Measurements from ENCODE around the gene WRNIP1. TPM values are rescaled to one million over a fixed set of nuclear protein-coding genes. Genes with fewer than 3 reads are reported as not detected.

Gene WRNIP1
- total RNA-seq, 4 donors from 2014 or later: 62.6 to 89.4 (median 76.2) TPM

GRCh38 chr6:2731281-2731909, 33.8 kb upstream of the WRNIP1 start:
- TF ChIP-seq EP300 (IDR thresholded peaks at IDR 0.05): no peak
- TF ChIP-seq, protein P1, sequence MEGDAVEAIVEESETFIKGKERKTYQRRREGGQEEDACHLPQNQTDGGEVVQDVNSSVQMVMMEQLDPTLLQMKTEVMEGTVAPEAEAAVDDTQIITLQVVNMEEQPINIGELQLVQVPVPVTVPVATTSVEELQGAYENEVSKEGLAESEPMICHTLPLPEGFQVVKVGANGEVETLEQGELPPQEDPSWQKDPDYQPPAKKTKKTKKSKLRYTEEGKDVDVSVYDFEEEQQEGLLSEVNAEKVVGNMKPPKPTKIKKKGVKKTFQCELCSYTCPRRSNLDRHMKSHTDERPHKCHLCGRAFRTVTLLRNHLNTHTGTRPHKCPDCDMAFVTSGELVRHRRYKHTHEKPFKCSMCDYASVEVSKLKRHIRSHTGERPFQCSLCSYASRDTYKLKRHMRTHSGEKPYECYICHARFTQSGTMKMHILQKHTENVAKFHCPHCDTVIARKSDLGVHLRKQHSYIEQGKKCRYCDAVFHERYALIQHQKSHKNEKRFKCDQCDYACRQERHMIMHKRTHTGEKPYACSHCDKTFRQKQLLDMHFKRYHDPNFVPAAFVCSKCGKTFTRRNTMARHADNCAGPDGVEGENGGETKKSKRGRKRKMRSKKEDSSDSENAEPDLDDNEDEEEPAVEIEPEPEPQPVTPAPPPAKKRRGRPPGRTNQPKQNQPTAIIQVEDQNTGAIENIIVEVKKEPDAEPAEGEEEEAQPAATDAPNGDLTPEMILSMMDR (IDR thresholded peaks at IDR 0.05): no peak
- TF ChIP-seq POLR2A (IDR thresholded peaks at IDR 0.05): no peak
- no peaks in the 10 kb centered on the region for H3K36me3 ChIP-seq
- H3K27me3 ChIP-seq: no peaks in the 10 kb centered on the region
- DNase-seq (ENCODE audit: low spot score in 2 of 2): no peak
- no peak overlapping the region for H3K4me3 ChIP-seq
- H3K9me3 ChIP-seq: no peaks in the 10 kb centered on the region
- H3K4me1 ChIP-seq: peaks cover 0 to 45% (median 16%) of the 10 kb centered on the region in 4 donors
- WGBS, 2 donors: 75 to 79% methylated on average over 5 of the region's 5 CpGs
- no peak overlapping the region for H3K27ac ChIP-seq

DNA sequence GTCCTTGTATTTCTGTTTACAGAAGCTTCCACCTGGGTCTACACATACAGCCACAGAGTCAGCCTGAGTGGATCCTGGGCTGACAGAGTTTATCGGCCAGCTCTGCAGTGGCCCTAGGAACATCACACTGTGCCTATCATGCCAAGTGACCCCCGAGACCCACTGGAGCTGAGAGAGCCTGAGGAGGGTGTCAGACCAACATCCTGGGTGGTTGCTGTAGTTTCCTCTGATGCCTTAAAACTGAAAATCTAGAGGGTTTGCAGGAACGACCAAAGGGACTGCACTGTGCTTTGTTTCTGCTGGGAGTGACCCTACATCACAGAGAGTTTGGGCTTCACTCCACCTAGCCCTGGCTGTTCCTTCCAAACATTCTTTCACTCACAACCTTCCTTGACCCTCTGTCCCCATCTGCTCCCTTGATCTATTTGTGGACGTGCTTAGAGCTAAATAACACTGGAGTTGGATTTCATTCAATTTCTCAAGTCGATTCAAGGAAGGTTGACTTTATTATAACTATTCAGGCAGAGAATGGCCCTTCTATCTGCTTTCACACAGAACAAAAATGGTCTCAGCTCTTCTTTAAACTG, 32.6 kb upstream of the WRNIP1 start:
- peak in 1 of 2 donors; percentile 20 for DNase-seq (ENCODE audit: low spot score in 2 of 2)
- Histone ChIP-seq H3K4me3 (no peak overlapping the region), H3K4me1 (peaks cover 0 to 45% (median 16%) of the 10 kb centered on the region in 4 donors), H3K27ac (peak overlapping the region in 2 of 4 donors; percentile 68 to 71), H3K9me3 (no peaks in the 10 kb centered on the region), H3K27me3 (no peaks in the 10 kb centered on the region), H3K36me3 (no peaks in the 10 kb centered on the region)
- TF ChIP-seq, protein P1 (IDR thresholded peaks at IDR 0.05): no peak
- TF ChIP-seq POLR2A (IDR thresholded peaks at IDR 0.05) (no peak), EP300 (IDR thresholded peaks at IDR 0.05) (peak in 1 of 2 donors; percentile 41)
- 37% methylated on average over 5 of the region's 5 CpGs for WGBS, 2 donors

- Histone ChIP-seq H3K27me3 (no peaks in the 10 kb centered on the region), H3K36me3 (no peaks in the 10 kb centered on the region), H3K4me3 (no peak overlapping the region), H3K4me1 (peaks cover 0 to 50% (median 16%) of the 10 kb centered on the region in 4 donors), H3K9me3 (no peaks in the 10 kb centered on the region), H3K27ac (peak overlapping the region in 2 of 4 donors; percentile 68 to 71)
- TF ChIP-seq, protein P1 (IDR thresholded peaks at IDR 0.05): no peak
- TF ChIP-seq POLR2A (IDR thresholded peaks at IDR 0.05) (no peak), EP300 (IDR thresholded peaks at IDR 0.05) (peak in 1 of 2 donors; percentile 47)
- DNase-seq (ENCODE audit: low spot score in 2 of 2): peak in 1 of 2 donors; percentile 47
- WGBS, 2 donors: 82% methylated on average over 5 of the region's 5 CpGs
These were observed 31.9 kb upstream of the WRNIP1 start for GRCh38 chr6:2733324-2733723.

- Histone ChIP-seq H3K27ac (peak overlapping the region in 2 of 4 donors; percentile 68 to 71), H3K9me3 (no peaks in the 10 kb centered on the region), H3K36me3 (no peaks in the 10 kb centered on the region), H3K4me1 (peaks cover 0 to 50% (median 16%) of the 10 kb centered on the region in 4 donors), H3K27me3 (no peaks in the 10 kb centered on the region), H3K4me3 (no peak overlapping the region)
- TF ChIP-seq POLR2A (IDR thresholded peaks at IDR 0.05) (no peak), EP300 (IDR thresholded peaks at IDR 0.05) (no peak)
- TF ChIP-seq, protein P1 (IDR thresholded peaks at IDR 0.05): no peak
- 92 to 93% methylated on average over 22 of the region's 22 CpGs for WGBS, 2 donors
- no peak for DNase-seq (ENCODE audit: low spot score in 2 of 2)
These were observed 31.3 kb upstream of the WRNIP1 start for GRCh38 chr6:2733736-2734480.
